Measurements from ENCODE around the gene KIF3A. TPM values are rescaled to one million over a fixed set of nuclear protein-coding genes. Genes with fewer than 3 reads are reported as not detected.

The KIF3A gene
- total RNA-seq, 1 experiment from 2014 or later = 15.2 TPM

GRCh38 chr5:132684491-132684890 is 52.9 kb downstream of the KIF3A start:
- ChIA-PET POLR2A (ENCODE audit: unreplicated experiment) (no interaction called here), CTCF (no interaction called here)
- H3K4me2 ChIP-seq = no peak overlapping the region
- no peaks in the 10 kb centered on the region for H3K36me3 ChIP-seq (ENCODE audit: low read depth)
- DNase-seq = no peak
- H3K9me2 ChIP-seq (ENCODE audit: insufficient read depth) = no peaks in the 10 kb centered on the region
- intact Hi-C loops (cut with micrococcal nuclease; ENCODE audit: unreplicated experiment) = no loop called here
- no peaks in the 10 kb centered on the region for H3K4me1 ChIP-seq (replicated peaks; ENCODE audit: insufficient read depth)
- TF ChIP-seq, protein P1, sequence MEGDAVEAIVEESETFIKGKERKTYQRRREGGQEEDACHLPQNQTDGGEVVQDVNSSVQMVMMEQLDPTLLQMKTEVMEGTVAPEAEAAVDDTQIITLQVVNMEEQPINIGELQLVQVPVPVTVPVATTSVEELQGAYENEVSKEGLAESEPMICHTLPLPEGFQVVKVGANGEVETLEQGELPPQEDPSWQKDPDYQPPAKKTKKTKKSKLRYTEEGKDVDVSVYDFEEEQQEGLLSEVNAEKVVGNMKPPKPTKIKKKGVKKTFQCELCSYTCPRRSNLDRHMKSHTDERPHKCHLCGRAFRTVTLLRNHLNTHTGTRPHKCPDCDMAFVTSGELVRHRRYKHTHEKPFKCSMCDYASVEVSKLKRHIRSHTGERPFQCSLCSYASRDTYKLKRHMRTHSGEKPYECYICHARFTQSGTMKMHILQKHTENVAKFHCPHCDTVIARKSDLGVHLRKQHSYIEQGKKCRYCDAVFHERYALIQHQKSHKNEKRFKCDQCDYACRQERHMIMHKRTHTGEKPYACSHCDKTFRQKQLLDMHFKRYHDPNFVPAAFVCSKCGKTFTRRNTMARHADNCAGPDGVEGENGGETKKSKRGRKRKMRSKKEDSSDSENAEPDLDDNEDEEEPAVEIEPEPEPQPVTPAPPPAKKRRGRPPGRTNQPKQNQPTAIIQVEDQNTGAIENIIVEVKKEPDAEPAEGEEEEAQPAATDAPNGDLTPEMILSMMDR (conservative IDR thresholded peaks at IDR 0.05) = no peak
- TF ChIP-seq EZH2 (IDR thresholded peaks at IDR 0.05; ENCODE audit: low read depth) = no peak
- H3K79me2 ChIP-seq (ENCODE audit: low read depth) = no peaks in the 10 kb centered on the region
- BruUV-seq (replicated peaks) = no TSS peak
- no peaks in the 10 kb centered on the region for H3K27me3 ChIP-seq (ENCODE audit: insufficient read depth, low read depth)
- no peaks in the 10 kb centered on the region for H3F3A ChIP-seq (ENCODE audit: insufficient read depth, low read depth)
- H2AFZ ChIP-seq = no peak overlapping the region
- H3K9me3 ChIP-seq (ENCODE audit: insufficient read depth, low read depth) = no peaks in the 10 kb centered on the region
- H3K4me3 ChIP-seq = no peak overlapping the region
- H3K27ac ChIP-seq = no peak overlapping the region
- no peaks in the 10 kb centered on the region for H4K20me1 ChIP-seq (ENCODE audit: insufficient read depth)

DNA sequence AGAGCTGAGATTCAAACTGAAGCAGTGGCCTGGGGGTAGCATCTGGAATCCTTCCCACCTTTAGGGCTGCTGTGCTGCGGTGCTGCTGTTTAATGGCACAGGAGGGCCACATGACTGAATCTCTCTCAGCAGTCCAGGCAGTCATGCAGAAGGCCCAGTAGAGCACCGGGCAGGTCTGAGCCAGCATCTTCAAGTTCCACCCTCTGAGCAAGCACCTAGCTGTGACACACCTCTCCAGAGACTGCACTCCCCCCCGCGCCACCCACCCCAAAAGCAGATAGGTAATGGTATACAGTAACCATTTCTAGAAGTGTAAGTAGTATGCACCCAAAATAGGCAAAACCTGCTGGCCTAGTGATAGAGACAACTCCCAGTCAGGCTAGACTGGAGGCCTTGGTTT is 55.4 kb downstream of the KIF3A start:
- Histone ChIP-seq H2AFZ (no peak overlapping the region), H3K36me3 (ENCODE audit: low read depth) (no peaks in the 10 kb centered on the region), H3K4me1 (replicated peaks; ENCODE audit: insufficient read depth) (peaks cover 6% of the 10 kb centered on the region), H3K27ac (no peak overlapping the region), H3K4me3 (no peak overlapping the region), H3K9me2 (ENCODE audit: insufficient read depth) (no peaks in the 10 kb centered on the region), H3K9me3 (ENCODE audit: insufficient read depth, low read depth) (no peaks in the 10 kb centered on the region), H4K20me1 (ENCODE audit: insufficient read depth) (no peaks in the 10 kb centered on the region), H3K79me2 (ENCODE audit: low read depth) (no peaks in the 10 kb centered on the region), H3K4me2 (no peak overlapping the region), H3F3A (ENCODE audit: insufficient read depth, low read depth) (peaks cover 9% of the 10 kb centered on the region; the same call in 1 of the 2 replicates), H3K27me3 (ENCODE audit: insufficient read depth, low read depth) (no peaks in the 10 kb centered on the region)
- ChIA-PET POLR2A (ENCODE audit: unreplicated experiment) (no interaction called here), CTCF (no interaction called here)
- TF ChIP-seq, protein P1 (conservative IDR thresholded peaks at IDR 0.05) = no peak
- TF ChIP-seq EZH2 (IDR thresholded peaks at IDR 0.05; ENCODE audit: low read depth) = no peak
- DNase-seq = no peak
- intact Hi-C loops (cut with micrococcal nuclease; ENCODE audit: unreplicated experiment) = no loop called here
- BruUV-seq (replicated peaks) = no TSS peak

GRCh38 chr5:132681476-132681831 is 55.9 kb downstream of the KIF3A start:
- peaks cover 11% of the 10 kb centered on the region for H3K4me1 ChIP-seq (replicated peaks; ENCODE audit: insufficient read depth)
- no peak overlapping the region for H2AFZ ChIP-seq
- intact Hi-C loops (cut with micrococcal nuclease; ENCODE audit: unreplicated experiment) = no loop called here
- no peak overlapping the region for H3K4me2 ChIP-seq
- no peaks in the 10 kb centered on the region for H3K36me3 ChIP-seq (ENCODE audit: low read depth)
- POLR2A ChIA-PET (ENCODE audit: unreplicated experiment) = no interaction called here
- no TSS peak for BruUV-seq (replicated peaks)
- no peaks in the 10 kb centered on the region for H3K9me2 ChIP-seq (ENCODE audit: insufficient read depth)
- TF ChIP-seq, protein P1 (conservative IDR thresholded peaks at IDR 0.05) = no peak
- TF ChIP-seq EZH2 (IDR thresholded peaks at IDR 0.05; ENCODE audit: low read depth) = no peak
- CTCF ChIA-PET = no interaction called here
- no peaks in the 10 kb centered on the region for H3K79me2 ChIP-seq (ENCODE audit: low read depth)
- peaks cover 12% of the 10 kb centered on the region; the same call in 1 of the 2 replicates for H3F3A ChIP-seq (ENCODE audit: insufficient read depth, low read depth)
- DNase-seq = no peak
- no peak overlapping the region for H3K27ac ChIP-seq
- no peak overlapping the region for H3K4me3 ChIP-seq
- H4K20me1 ChIP-seq (ENCODE audit: insufficient read depth) = no peaks in the 10 kb centered on the region
- H3K9me3 ChIP-seq (ENCODE audit: insufficient read depth, low read depth) = no peaks in the 10 kb centered on the region
- H3K27me3 ChIP-seq (ENCODE audit: insufficient read depth, low read depth) = no peaks in the 10 kb centered on the region

Data from PC-9 (cell line).